OCI-LY7 (cell line): Measurements from ENCODE around the gene VPS13C.
A peak's percentile ranks its signal among the peaks of the same experiment; 100 is the strongest.

Experiments used
- CTCF ChIP-seq: fragments of 200-600 bp; sonication (generic); conservative IDR thresholded peaks from 2 replicates; pipeline ENCODE4 v1.5.1; 2014; ENCODE audit warnings: mild to moderate bottlenecking, antibody characterized with exemption, low read length, moderate library complexity, mixed read lengths
- EZH2phosphoT487 ChIP-seq: fragments of 200-600 bp; sonication (generic); IDR thresholded peaks from 2 replicates; pipeline ENCODE4 v1.6.1; 2018; ENCODE audit warnings: low read depth, borderline replicate concordance, mild to moderate bottlenecking, mixed run types, antibody characterized with exemption, low read length, moderate library complexity, mixed read lengths

GRCh38 chr15:62059108-62059815, 985 bp downstream of the VPS13C start:
- peak; percentile 43 for TF ChIP-seq CTCF
- no peak for TF ChIP-seq EZH2phosphoT487
